Osteoblast (primary cell): Measurements from ENCODE around the gene CIPC. TPM values are rescaled to one million over a fixed set of nuclear protein-coding genes. Genes with fewer than 3 reads are reported as not detected.

ENCODE experiments used
- DNase-seq: peaks from one replicate; pipeline ENCODE4 v3.0.0; 2011; ENCODE audit warnings: low spot score, mixed read lengths; ENCODE audit not compliant: insufficient read length; ENCODE audit errors: missing footprints
- H2AFZ ChIP-seq: 2 replicates; pipeline ENCODE4 v1.6.0; 2011; ENCODE audit warnings: mild to moderate bottlenecking, low read length
- H3K27ac ChIP-seq: 2 replicates; pipeline ENCODE4 v1.5.1; 2011; ENCODE audit warnings: mild to moderate bottlenecking, low read depth, low read length, moderate library complexity
- H3K27me3 ChIP-seq: 2 replicates; pipeline ENCODE4 v1.6.0; 2012; ENCODE audit warnings: mild to moderate bottlenecking, control low read depth, inconsistent platforms, low read length, moderate library complexity; ENCODE audit not compliant: insufficient read depth
- H3K36me3 ChIP-seq: 2 replicates; pipeline ENCODE4 v1.5.1; 2011; ENCODE audit warnings: mild to moderate bottlenecking, low read length, control low read depth, moderate library complexity; ENCODE audit not compliant: insufficient read depth
- H3K4me1 ChIP-seq: 2 replicates; pipeline ENCODE4 v1.5.1; 2011; ENCODE audit warnings: mild to moderate bottlenecking, low read length, control low read depth, moderate library complexity; ENCODE audit not compliant: insufficient read depth
- H3K4me2 ChIP-seq: 2 replicates; pipeline ENCODE4 v1.6.0; 2011; ENCODE audit warnings: mild to moderate bottlenecking, low read length; ENCODE audit not compliant: insufficient read depth
- H3K4me3 ChIP-seq: fragments of 200-600 bp; sonication (generic); 3 replicates; pipeline ENCODE4 v1.5.1; 2012; ENCODE audit warnings: mild to moderate bottlenecking, low read length, inconsistent platforms; ENCODE audit not compliant: insufficient read depth
- H3K79me2 ChIP-seq: 2 replicates; pipeline ENCODE4 v1.6.0; 2012; ENCODE audit warnings: mild to moderate bottlenecking, low read length, control low read depth, inconsistent platforms; ENCODE audit not compliant: insufficient read depth
- H3K9me3 ChIP-seq: 2 replicates; pipeline ENCODE4 v1.5.1; 2011; ENCODE audit warnings: low read depth, low read length, control low read depth
- H4K20me1 ChIP-seq: 2 replicates; pipeline ENCODE4 v1.6.0; 2012; ENCODE audit warnings: mild to moderate bottlenecking, low read length, control low read depth; ENCODE audit not compliant: insufficient read depth
- CTCF ChIP-seq: IDR thresholded peaks from 2 replicates; pipeline ENCODE4 v1.5.1; 2011; ENCODE audit warnings: mild to moderate bottlenecking, low read depth, low read length, moderate library complexity; ENCODE audit errors: extremely low read depth
- total RNA-seq: library from RNA; depleted of rRNA; stranded (reverse); fragments of >200 nt; gene quantifications from 2 replicates; pipeline ENCODE4 v1.2.3, GENCODE V29; 2012

The CIPC gene
- total RNA-seq, result 15.9 and 16.6 TPM in 2 replicates

GRCh38 chr14:77097700-77098528 is at the start of gene CIPC:
Gene CIPC, plus strand, starts transcription at chr14:77098258. Its CDS starts 7,451 bp downstream, at chr14:77105709.
- Histone ChIP-seq H3K27ac (peak within 1 kb of the TSS; percentile 94), H3K9me3 (no peaks in the 10 kb centered on the region), H3K79me2 (peaks cover 42% of the 10 kb centered on the region), H3K4me2 (peak within 1 kb of the TSS; percentile 98), H3K4me3 (peak within 1 kb of the TSS; percentile 99), H3K27me3 (no peaks in the 10 kb centered on the region), H3K36me3 (no peaks in the 10 kb centered on the region), H3K4me1 (peaks cover 17% of the 10 kb centered on the region), H4K20me1 (peaks cover 3% of the 10 kb centered on the region), H2AFZ (peak within 1 kb of the TSS; percentile 100)
- DNase-seq, result peak; percentile 99
- no peak for TF ChIP-seq CTCF

GRCh38 chr14:77051116-77051515 is 46.9 kb upstream of the CIPC start:
- peak overlapping the region; percentile 24 for H3K27ac ChIP-seq
- TF ChIP-seq CTCF, result no peak
- peak; percentile 49 for DNase-seq
- H3K4me1 ChIP-seq, result peaks cover 7% of the 10 kb centered on the region
- H3K9me3 ChIP-seq, result peaks cover 3% of the 10 kb centered on the region
- H4K20me1 ChIP-seq, result no peaks in the 10 kb centered on the region
- H3K79me2 ChIP-seq, result no peaks in the 10 kb centered on the region
- H3K4me2 ChIP-seq, result no peak overlapping the region
- no peak overlapping the region for H3K4me3 ChIP-seq
- no peaks in the 10 kb centered on the region for H3K36me3 ChIP-seq
- H3K27me3 ChIP-seq, result no peaks in the 10 kb centered on the region
- peak overlapping the region; percentile 40 for H2AFZ ChIP-seq

GRCh38 chr14:77052281-77053044 is 45.6 kb upstream of the CIPC start:
- peaks cover 4% of the 10 kb centered on the region for H3K9me3 ChIP-seq
- no peak for TF ChIP-seq CTCF
- no peak overlapping the region for H3K4me3 ChIP-seq
- peaks cover 7% of the 10 kb centered on the region for H3K4me1 ChIP-seq
- H4K20me1 ChIP-seq, result no peaks in the 10 kb centered on the region
- no peak overlapping the region for H2AFZ ChIP-seq
- H3K36me3 ChIP-seq, result no peaks in the 10 kb centered on the region
- no peak overlapping the region for H3K4me2 ChIP-seq
- H3K27ac ChIP-seq, result no peak overlapping the region
- peak; percentile 53 for DNase-seq
- no peaks in the 10 kb centered on the region for H3K27me3 ChIP-seq
- H3K79me2 ChIP-seq, result no peaks in the 10 kb centered on the region
